Endothelial cell of umbilical vein (primary cell): Measurements from ENCODE around the gene NF2. TPM values are rescaled to one million over a fixed set of nuclear protein-coding genes. Genes with fewer than 3 reads are reported as not detected.

ENCODE experiments used
- BruUV-seq: library from RNA; stranded (reverse); fragments of 400-500 nt; replicated peaks from 2 replicates; lab custom pipeline; 2021; lab: Mats Ljungman, UMichigan
- CTCF ChIA-PET: fragments of 300-600, 350-600 bp; sonication (Branson Sonifier 250); formaldehyde crosslinking; loops from one replicate; lab custom pipeline; 2021; ENCODE audit warnings: antibody characterized with exemption, inconsistent platforms; lab: Charles Lee
- POLR2A ChIA-PET: fragments of 300-600, 350-600 bp; sonication (Branson Sonifier 250); formaldehyde crosslinking; loops from one replicate; lab custom pipeline; 2021; ENCODE audit warnings: antibody characterized with exemption, inconsistent platforms; lab: Charles Lee
- DNase-seq: peaks from one replicate; pipeline ENCODE4 v3.0.0-alpha.2; 2011; ENCODE audit warnings: low read depth, low spot score
- FAIRE-seq: peaks from 2 replicates; lab custom pipeline; 2011; peaks lifted over from hg19 to GRCh38; lab: Jason Lieb, UNC
- H2AFZ ChIP-seq: 2 replicates; pipeline ENCODE4 v1.6.0; 2012; ENCODE audit warnings: low read depth, low read length, control low read depth, inconsistent platforms
- H3K27ac ChIP-seq: 2 replicates; pipeline ENCODE4 v1.5.1; 2011; ENCODE audit warnings: low read depth, mild to moderate bottlenecking, control low read depth, low read length, moderate library complexity; ENCODE audit not compliant: insufficient read depth
- H3K27me3 ChIP-seq, 2 experiments: 2 replicates each; pipeline versions ENCODE4 v1.6.0 to v1.6.1; 2011; ENCODE audit warnings: low read length in 2 of 2, mixed read lengths in 1 of 2; ENCODE audit not compliant: control insufficient read depth in 2 of 2, insufficient read depth in 2 of 2
- H3K36me3 ChIP-seq, 2 experiments: 2 replicates in 1 of 2; 3 replicates in 1 of 2; pipeline ENCODE4 v1.5.1; 2011; ENCODE audit warnings: low read length in 2 of 2, mild to moderate bottlenecking in 1 of 2, moderate library complexity in 1 of 2; ENCODE audit not compliant: control insufficient read depth in 2 of 2, insufficient read depth in 2 of 2; ENCODE audit errors: extremely low read depth in 1 of 2
- H3K4me1 ChIP-seq: 3 replicates; pipeline ENCODE4 v1.5.1; 2011; ENCODE audit warnings: mild to moderate bottlenecking, low read length; ENCODE audit not compliant: control insufficient read depth, insufficient read depth; ENCODE audit errors: extremely low read depth
- H3K4me2 ChIP-seq: 2 replicates; pipeline ENCODE4 v1.6.1; 2011; ENCODE audit warnings: low read length, control low read depth, mixed read lengths; ENCODE audit not compliant: insufficient read depth
- H3K4me3 ChIP-seq, 3 experiments: fragments of 200-600 bp in 1 of 3; sonication (generic), shearing (Covaris generic) in 1 of 3; replicated peaks in 1 of 3; 2 replicates each; pipeline ENCODE4 v1.5.1; 2011 to 2016; ENCODE audit warnings: control low read depth in 3 of 3, low read length in 3 of 3, mild to moderate bottlenecking in 2 of 3, inconsistent platforms in 1 of 3, low read depth in 1 of 3, moderate library complexity in 1 of 3; ENCODE audit not compliant: insufficient read depth in 1 of 3
- H3K79me2 ChIP-seq: 2 replicates; pipeline ENCODE4 v1.6.0; 2012; ENCODE audit warnings: low read length, inconsistent platforms; ENCODE audit not compliant: control insufficient read depth, insufficient read depth
- H3K9ac ChIP-seq: replicated peaks from 2 replicates; pipeline ENCODE3; 2011; ENCODE audit warnings: low read length, control low read depth; ENCODE audit not compliant: insufficient read depth; ENCODE audit errors: extremely low read depth
- H3K9me1 ChIP-seq: replicated peaks from 3 replicates; pipeline ENCODE4 v1.6.0; 2011; ENCODE audit warnings: mild to moderate bottlenecking, low read length; ENCODE audit not compliant: control insufficient read depth, insufficient read depth; ENCODE audit errors: extremely low read depth
- H3K9me3 ChIP-seq: replicated peaks from 2 replicates; pipeline ENCODE4 v1.5.1; 2012; ENCODE audit warnings: low read length, inconsistent platforms; ENCODE audit not compliant: control insufficient read depth, insufficient read depth
- H4K20me1 ChIP-seq: replicated peaks from 2 replicates; pipeline ENCODE3; 2011; ENCODE audit warnings: mild to moderate bottlenecking, low read length; ENCODE audit not compliant: control insufficient read depth, insufficient read depth; ENCODE audit errors: extremely low read depth
- CTCF ChIP-seq, 2 donors: IDR thresholded peaks; 1 replicate in 1 of 2; 2 replicates in 1 of 2; pipeline ENCODE4 v1.5.1; 2011; ENCODE audit warnings: low read length in 2 of 2, mild to moderate bottlenecking in 2 of 2, moderate library complexity in 2 of 2, control low read depth in 1 of 2, inconsistent platforms in 1 of 2, low read depth in 1 of 2; ENCODE audit not compliant: insufficient read depth in 1 of 2; ENCODE audit errors: extremely low read depth in 1 of 2
- EZH2 ChIP-seq: IDR thresholded peaks from 2 replicates; pipeline ENCODE4 v1.6.1; 2012; ENCODE audit warnings: borderline replicate concordance, low read depth, mild to moderate bottlenecking, moderate library complexity, low read length, inconsistent platforms; ENCODE audit not compliant: severe bottlenecking
- FOS ChIP-seq: IDR thresholded peaks from 2 replicates; pipeline ENCODE4 v1.6.1; 2011; ENCODE audit warnings: mild to moderate bottlenecking, low read length, moderate library complexity, borderline replicate concordance; ENCODE audit not compliant: insufficient read depth
- GATA2 ChIP-seq: IDR thresholded peaks from 2 replicates; pipeline ENCODE4 v1.7.0; 2011; ENCODE audit warnings: low read depth, mild to moderate bottlenecking, moderate library complexity, mixed read lengths, low read length; ENCODE audit not compliant: insufficient read length, insufficient read depth
- JUN ChIP-seq: IDR thresholded peaks from 2 replicates; pipeline ENCODE4 v1.6.1; 2011; ENCODE audit warnings: borderline replicate concordance, low read depth; ENCODE audit not compliant: insufficient read length, insufficient read depth
- MYC ChIP-seq: IDR thresholded peaks from one replicate; pipeline ENCODE4 v1.6.1; 2011; ENCODE audit warnings: mild to moderate bottlenecking, low read depth, low read length
- POLR2A ChIP-seq: IDR thresholded peaks from 2 replicates; pipeline ENCODE4 v1.6.1; 2012; ENCODE audit warnings: low read depth, mild to moderate bottlenecking, control low read depth, low read length
- POLR2AphosphoS5 ChIP-seq: IDR thresholded peaks from 2 replicates; pipeline ENCODE4 v1.6.1; 2012; ENCODE audit warnings: low read depth, mild to moderate bottlenecking, control low read depth, low read length, moderate library complexity; ENCODE audit not compliant: insufficient read depth
- dilution Hi-C: fragments of 300-500 bp; cut with MboI; formaldehyde crosslinking; loops from one replicate; pipeline ENCODE4 v1.15.0; 2019; ENCODE audit warnings: low sequenced_read_pairs; ENCODE audit not compliant: extremely low pct_ligation_motif_present
- intact Hi-C: fragments of 100-400 bp; cut with micrococcal nuclease; formaldehyde crosslinking; loops from one replicate; pipeline ENCODE4 v1.10.0; 2022
- polyA plus RNA-seq, 4 experiments: library from polyadenylated mRNA; depleted of rRNA in 3 of 4; stranded (reverse) in 3 of 4; unstranded in 1 of 4; fragments of >200 nt; gene quantifications; 2 replicates each; pipeline versions ENCODE4 v1.2.1 to v1.2.3, GENCODE V29; 2011 to 2012; ENCODE audit warnings: missing spikeins in 1 of 4
- total RNA-seq: library from RNA; stranded (reverse); gene quantifications from 2 replicates; pipeline ENCODE4 v1.2.3, GENCODE V29; 2021
- TF ChIP-seq, protein P1 (sequence below): IDR thresholded peaks from 2 replicates; pipeline ENCODE4 v1.6.1; 2011; ENCODE audit not compliant: insufficient read depth, insufficient read length

NF2 gene
- total and polyA plus RNA-seq, 2 donors (not counting 3 experiments of a cell fraction or from before 2014, with no cell fraction given), result 27.8 to 115 TPM

GRCh38 chr22:29569011-29569678 is 34.3 kb upstream of the NF2 start:
- FAIRE-seq (no peak), DNase-seq (no peak)
- no peak for TF ChIP-seq CTCF (IDR thresholded peaks at IDR 0.05; ENCODE audit: extremely low read depth in 1 of 2, insufficient read depth in 1 of 2, low read depth in 1 of 2, low read length in 2 of 2)
- no peak for TF ChIP-seq EZH2
- TF ChIP-seq POLR2A, result no peak
- TF ChIP-seq GATA2, result no peak
- TF ChIP-seq FOS, result no peak
- TF ChIP-seq POLR2AphosphoS5, result no peak
- TF ChIP-seq MYC, result no peak
- no peak for TF ChIP-seq JUN
- TF ChIP-seq, protein P1, sequence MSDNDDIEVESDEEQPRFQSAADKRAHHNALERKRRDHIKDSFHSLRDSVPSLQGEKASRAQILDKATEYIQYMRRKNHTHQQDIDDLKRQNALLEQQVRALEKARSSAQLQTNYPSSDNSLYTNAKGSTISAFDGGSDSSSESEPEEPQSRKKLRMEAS, result no peak
- CTCF ChIA-PET, result interaction anchor here (0.6 kb wide), 1 partner anchor 47 kb away, joined by 3 read pairs; no protein-coding TSS in a partner anchor
- Histone ChIP-seq H3K4me1 (no peaks in the 10 kb centered on the region), H3K4me3 (no peak overlapping the region), H3K27ac (no peak overlapping the region), H3K9ac (no peak overlapping the region), H3K79me2 (no peaks in the 10 kb centered on the region), H3K9me3 (no peaks in the 10 kb centered on the region), H2AFZ (no peak overlapping the region), H3K36me3 (peaks cover 6 to 7% of the 10 kb centered on the region in 2 experiments), H3K27me3 (no peaks in the 10 kb centered on the region), H3K9me1 (no peaks in the 10 kb centered on the region), H4K20me1 (no peaks in the 10 kb centered on the region), H3K4me2 (no peak overlapping the region)
- dilution Hi-C loops (no loop called here), intact Hi-C loops (no loop called here)
- no TSS peak for BruUV-seq
- POLR2A ChIA-PET, result no interaction called here
